Choroid plexus epithelial cell (primary cell): ENCODE data around the gene AHCY.
"Not testable (repeated sequence)": the region's sequence is repeated elsewhere in the genome, so short reads cannot be mapped to it uniquely, and the experiment has no call there.

Experiments used
- DNase-seq: peaks from one replicate; pipeline ENCODE4 v3.0.0-alpha.2; 2010; ENCODE audit warnings: low read depth
- H3K4me3 ChIP-seq: 2 replicates; pipeline ENCODE4 v1.5.1; 2011; ENCODE audit warnings: low read depth, mild to moderate bottlenecking, control low read depth, low read length, moderate library complexity
- TF ChIP-seq, protein P1 (sequence below): conservative IDR thresholded peaks from 2 replicates; pipeline ENCODE4 v1.5.1; 2011; ENCODE audit warnings: low read depth, mild to moderate bottlenecking, control low read depth, inconsistent platforms, low read length, moderate library complexity

AHCY gene

DNA sequence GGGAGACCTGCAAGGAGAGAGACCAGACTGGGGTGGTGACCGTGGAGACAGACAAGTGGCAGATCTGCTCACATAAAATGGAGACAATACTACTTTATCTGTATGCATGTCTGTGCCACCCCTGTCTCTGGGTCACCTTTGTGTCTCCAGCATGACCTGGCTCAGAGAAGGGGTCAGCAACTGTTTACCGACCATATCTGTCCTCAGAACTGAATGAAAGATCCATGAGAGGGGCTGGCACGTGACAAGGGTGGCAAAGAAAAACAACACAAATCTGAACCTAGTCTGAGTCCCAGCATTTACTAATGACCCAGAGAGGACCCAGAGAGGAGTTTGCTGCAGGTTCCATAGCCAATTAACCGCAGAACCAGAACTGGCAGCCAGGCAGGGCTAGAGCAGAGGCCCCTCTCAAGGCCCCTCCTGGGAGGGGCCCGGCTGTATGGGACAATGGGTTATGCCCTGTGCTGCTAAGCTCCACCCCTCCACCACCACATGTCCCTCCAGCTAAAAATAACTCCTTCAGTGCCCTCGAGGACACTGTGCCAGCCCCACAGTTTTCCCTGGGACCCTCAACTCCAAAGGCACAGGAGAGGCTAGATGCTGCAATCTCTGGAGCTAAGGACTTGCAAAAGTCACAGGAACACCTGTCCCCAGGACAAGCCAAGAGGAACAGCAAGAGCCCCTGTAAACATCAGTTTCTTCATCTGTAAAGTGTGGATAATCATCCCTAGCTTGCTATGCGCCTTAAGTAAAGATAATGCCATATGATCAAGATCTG, 2.2 kb downstream of the AHCY start:
- no peak for DNase-seq
- H3K4me3 ChIP-seq = no peak overlapping the region
- TF ChIP-seq, protein P1, sequence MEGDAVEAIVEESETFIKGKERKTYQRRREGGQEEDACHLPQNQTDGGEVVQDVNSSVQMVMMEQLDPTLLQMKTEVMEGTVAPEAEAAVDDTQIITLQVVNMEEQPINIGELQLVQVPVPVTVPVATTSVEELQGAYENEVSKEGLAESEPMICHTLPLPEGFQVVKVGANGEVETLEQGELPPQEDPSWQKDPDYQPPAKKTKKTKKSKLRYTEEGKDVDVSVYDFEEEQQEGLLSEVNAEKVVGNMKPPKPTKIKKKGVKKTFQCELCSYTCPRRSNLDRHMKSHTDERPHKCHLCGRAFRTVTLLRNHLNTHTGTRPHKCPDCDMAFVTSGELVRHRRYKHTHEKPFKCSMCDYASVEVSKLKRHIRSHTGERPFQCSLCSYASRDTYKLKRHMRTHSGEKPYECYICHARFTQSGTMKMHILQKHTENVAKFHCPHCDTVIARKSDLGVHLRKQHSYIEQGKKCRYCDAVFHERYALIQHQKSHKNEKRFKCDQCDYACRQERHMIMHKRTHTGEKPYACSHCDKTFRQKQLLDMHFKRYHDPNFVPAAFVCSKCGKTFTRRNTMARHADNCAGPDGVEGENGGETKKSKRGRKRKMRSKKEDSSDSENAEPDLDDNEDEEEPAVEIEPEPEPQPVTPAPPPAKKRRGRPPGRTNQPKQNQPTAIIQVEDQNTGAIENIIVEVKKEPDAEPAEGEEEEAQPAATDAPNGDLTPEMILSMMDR = no peak

DNA sequence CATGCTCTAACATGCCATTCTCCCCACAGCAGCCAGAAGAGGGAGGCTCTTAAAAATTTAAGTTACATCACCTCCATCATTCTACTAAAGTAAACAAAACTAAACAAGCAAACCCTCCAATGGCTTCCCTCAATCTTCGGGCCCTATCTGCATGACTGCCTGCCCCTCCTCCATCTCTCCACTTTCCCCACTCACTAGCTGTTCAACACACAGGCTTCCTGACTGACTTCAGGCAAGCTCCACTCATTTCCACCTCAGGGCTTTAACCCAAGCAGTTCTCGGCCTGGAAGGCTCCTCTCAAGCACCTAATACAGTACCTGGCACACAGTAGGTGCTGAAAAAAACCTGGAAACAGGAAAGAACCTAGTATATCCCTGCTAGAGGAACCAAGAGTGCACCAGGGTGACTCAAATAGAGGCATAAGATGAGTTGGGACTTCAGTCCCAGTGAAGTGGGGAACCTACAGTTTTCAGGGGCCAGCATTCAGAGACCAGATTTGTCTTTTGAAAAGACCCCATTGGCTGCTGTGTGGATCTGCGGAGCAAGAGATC, 2.8 kb downstream of the AHCY start:
- H3K4me3 ChIP-seq = no peak overlapping the region

DNA sequence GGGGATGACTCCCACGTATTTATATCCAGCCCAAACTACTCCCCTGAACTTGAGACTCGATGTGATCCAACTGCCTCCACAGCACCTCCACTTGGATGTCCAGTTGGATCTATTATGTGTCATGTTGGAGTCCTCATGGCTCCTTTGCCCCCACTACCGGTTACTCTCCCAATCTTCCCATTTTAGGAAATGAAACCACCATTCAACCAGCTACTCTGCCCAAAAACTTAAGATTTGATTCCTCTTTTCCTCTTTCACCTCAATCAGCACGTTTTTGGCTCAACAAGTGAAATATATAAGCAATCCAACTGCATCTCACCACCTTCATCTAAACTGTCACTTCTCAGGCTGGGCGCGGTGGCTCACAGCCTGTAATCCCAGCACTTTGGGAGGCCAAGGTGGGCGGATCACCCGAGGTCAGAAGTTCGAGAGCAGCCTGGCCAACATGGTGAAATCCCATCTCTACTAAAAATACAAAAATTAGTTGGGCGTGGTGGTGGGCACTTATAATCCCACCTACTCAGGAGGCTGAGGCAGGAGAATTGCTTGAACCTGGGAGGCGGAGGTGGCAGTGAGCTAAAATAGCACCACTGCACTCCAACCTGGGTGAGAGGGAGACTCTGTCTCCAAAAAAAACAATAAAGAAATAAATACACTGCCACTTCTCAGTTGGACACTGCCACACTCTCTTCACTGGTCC, 3.4 kb downstream of the AHCY start:
- TF ChIP-seq, protein P1 = no peak
- no peak overlapping the region for H3K4me3 ChIP-seq
- DNase-seq = no peak

More for the DNA sequence above, 2.8 kb downstream of the AHCY start:
- TF ChIP-seq, protein P1 = no peak
- peak; percentile 30 for DNase-seq

DNA sequence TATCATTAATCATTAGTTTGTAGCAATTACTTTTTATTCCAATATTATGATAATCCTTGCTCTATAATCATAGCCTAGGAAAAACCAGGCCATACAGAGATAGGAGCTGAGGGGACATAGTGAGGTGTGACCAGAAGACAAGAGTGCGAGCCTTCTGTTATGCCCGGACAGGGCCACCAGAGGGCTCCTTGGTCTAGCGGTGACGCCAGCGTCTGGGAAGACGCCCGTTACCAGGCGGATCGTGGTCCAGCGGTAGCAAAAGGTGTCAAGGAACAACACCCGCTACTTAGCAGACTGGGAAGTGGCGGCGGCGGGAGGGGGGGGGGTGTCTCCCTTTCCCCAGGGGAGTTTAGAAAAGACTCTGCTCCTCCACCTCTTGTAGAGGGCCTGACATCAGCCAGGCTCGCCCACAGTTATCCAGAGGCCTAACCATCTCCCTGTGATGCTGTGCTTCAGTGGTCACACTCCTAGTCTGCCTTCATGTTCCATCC, 4.8 kb downstream of the AHCY start:
- not testable (repeated sequence) for DNase-seq, H3K4me3 ChIP-seq
- TF ChIP-seq, protein P1 = peak; percentile 33

DNA sequence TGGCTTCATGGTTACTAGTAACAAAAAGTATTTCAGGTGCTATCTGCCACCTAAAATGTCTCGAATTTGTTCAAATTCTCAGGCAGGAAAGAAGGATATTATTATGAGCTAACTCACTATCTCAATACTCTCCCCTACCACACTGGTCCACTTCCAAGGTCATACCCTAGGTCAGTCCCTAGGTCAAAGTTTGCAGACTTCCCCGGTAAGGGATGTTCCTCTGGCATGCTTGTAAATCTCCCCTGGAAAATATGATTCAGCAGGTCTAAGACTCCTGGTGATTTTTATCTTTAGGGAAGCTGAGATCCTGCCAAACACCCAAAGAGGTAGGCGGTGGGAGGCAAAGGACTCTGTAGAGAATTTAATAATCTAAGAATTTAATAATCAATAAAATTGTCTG, 6.7 kb downstream of the AHCY start:
- H3K4me3 ChIP-seq = no peak overlapping the region
- TF ChIP-seq, protein P1 = no peak
- DNase-seq = no peak

DNA sequence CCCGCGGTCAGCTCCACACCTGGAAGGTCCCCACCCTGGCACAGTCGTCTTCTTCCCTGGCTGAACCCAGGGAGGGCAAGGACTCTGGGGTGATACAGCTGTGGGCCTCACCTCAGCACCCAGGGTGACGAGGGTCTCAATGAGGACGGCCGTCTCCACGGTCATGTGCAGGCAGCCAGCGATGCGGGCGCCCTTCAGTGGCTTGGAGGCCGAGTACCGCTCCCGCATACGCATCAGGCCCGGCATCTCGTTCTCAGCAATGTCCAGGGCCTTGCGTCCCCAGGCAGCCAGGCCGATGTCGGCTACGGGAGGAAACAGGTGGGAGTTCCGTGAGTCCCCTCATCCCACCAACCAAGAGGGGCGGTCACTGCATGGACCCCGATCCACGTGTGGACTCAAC, 7.9 kb downstream of the AHCY start:
- TF ChIP-seq, protein P1 = no peak
- H3K4me3 ChIP-seq = no peak overlapping the region
- no peak for DNase-seq
